MM.1S (cell line): ENCODE results near the gene KCNIP4.

Experiments used
- CTCF ChIP-seq: fragments of 300-600 bp; sonication (generic); IDR thresholded peaks from 2 replicates; pipeline ENCODE4 v1.5.1; 2016; ENCODE audit warnings: antibody characterized with exemption, low read length, mixed read lengths
- EZH2 ChIP-seq: fragments of 300-600 bp; sonication (generic); optimal IDR thresholded peaks from 2 replicates; pipeline ENCODE3; 2017; ENCODE audit warnings: low read depth, mild to moderate bottlenecking, antibody characterized with exemption, low read length, mixed read lengths

- TF ChIP-seq EZH2 (no peak), CTCF (no peak)
Observed at GRCh38 chr4:21862917-21863316, 85.7 kb downstream of the KCNIP4 start.
